ENCODE data around the gene GANC.

GANC gene

GRCh38 chr15:42319206-42319605 is 46.2 kb downstream of the GANC start:
- TF ChIP-seq GATA3 (IDR thresholded peaks at IDR 0.05; ENCODE audit: low read depth, low read length), result no peak
- TF ChIP-seq GATA2 (IDR thresholded peaks at IDR 0.05; ENCODE audit: low read depth, low read length), result no peak

DNA sequence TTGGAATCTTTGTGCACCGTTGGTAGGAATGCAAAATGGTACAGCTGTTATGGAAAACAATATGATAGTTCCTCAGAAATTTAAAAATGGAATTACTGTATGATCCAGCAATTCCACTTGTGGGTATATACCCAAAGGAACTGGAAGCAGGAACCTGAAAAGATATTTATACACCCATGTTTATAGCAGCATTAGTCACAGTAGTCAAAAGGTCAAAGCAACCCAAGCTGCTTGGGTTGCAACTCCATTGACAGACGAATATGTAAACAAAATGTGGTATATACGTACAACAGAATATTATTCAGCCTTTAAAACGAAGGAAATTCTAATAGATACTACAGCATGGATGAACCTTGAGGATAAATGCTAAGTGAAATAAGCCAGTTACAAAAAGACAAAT is 51.3 kb downstream of the GANC start:
- TF ChIP-seq GATA3 (IDR thresholded peaks at IDR 0.05; ENCODE audit: low read depth, low read length), result no peak
- no peak for TF ChIP-seq GATA2 (IDR thresholded peaks at IDR 0.05; ENCODE audit: low read depth, low read length)

GRCh38 chr15:42329161-42329560 is 56.2 kb downstream of the GANC start:
- no peak for TF ChIP-seq GATA2 (IDR thresholded peaks at IDR 0.05; ENCODE audit: low read depth, low read length)
- no peak for TF ChIP-seq GATA3 (IDR thresholded peaks at IDR 0.05; ENCODE audit: low read depth, low read length)

DNA sequence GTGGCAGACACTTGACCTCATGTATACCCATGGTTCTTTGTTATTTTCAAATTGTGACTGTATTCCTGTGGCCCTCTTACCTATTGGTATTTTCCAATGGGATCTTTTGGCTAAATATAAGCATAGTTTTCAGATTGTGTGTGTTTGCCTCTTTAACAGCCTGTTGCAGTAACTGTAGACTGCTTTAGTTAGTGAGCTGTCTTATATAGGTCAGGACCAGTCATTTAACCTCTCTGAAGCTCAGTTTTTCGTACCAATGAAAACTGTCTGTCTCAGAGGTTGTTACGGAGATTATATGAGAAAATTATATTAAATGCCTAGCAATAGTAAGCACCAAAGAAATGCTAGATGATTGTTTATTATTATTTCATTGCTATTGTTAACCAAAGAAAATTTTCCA is 57.0 kb downstream of the GANC start:
- TF ChIP-seq GATA3 (IDR thresholded peaks at IDR 0.05; ENCODE audit: low read depth, low read length), result no peak
- no peak for TF ChIP-seq GATA2 (IDR thresholded peaks at IDR 0.05; ENCODE audit: low read depth, low read length)

GRCh38 chr15:42331235-42331634 is 58.2 kb downstream of the GANC start:
- TF ChIP-seq GATA3 (IDR thresholded peaks at IDR 0.05; ENCODE audit: low read depth, low read length) (no peak), GATA2 (IDR thresholded peaks at IDR 0.05; ENCODE audit: low read depth, low read length) (no peak)

GRCh38 chr15:42332331-42332730 is 59.3 kb downstream of the GANC start:
- TF ChIP-seq GATA3 (IDR thresholded peaks at IDR 0.05; ENCODE audit: low read depth, low read length), result no peak
- TF ChIP-seq GATA2 (IDR thresholded peaks at IDR 0.05; ENCODE audit: low read depth, low read length), result no peak

- TF ChIP-seq GATA2 (IDR thresholded peaks at IDR 0.05; ENCODE audit: low read depth, low read length) (no peak), GATA3 (IDR thresholded peaks at IDR 0.05; ENCODE audit: low read depth, low read length) (no peak)
Observed at GRCh38 chr15:42335074-42335473, 62.1 kb downstream of the GANC start.

GRCh38 chr15:42338500-42338899 is 65.5 kb downstream of the GANC start:
- no peak for TF ChIP-seq GATA2 (IDR thresholded peaks at IDR 0.05; ENCODE audit: low read depth, low read length)
- TF ChIP-seq GATA3 (IDR thresholded peaks at IDR 0.05; ENCODE audit: low read depth, low read length), result no peak

DNA sequence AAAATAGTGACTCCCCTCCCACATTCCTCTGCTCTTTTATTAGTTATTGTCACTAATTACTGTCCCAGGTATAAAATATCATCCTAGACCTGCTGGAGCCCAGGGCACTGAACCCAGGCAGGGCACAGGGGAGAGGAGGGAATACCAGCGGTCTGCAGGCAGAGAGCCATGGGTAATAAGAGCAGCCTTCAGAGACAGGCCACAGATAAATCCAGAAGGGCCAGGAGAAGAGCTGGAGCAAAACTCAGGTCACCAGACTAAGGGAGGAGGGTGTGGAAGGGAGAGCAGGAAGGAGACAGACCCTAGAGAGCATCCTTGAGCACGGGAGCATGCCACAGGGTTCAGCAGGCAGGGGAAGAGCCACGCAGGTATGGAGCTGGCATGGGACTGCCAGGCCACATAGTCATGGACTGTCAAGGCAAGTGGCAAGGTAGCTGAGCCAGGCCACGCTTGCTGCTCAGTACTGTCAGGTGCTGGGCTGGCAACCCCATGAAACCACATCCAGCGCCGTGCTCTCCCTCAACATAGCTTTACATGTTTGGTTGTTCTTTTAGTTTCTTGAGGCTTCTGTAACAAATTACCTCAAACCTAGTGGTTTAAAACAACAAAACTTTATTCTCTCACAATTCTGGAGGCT is 70.7 kb downstream of the GANC start:
- TF ChIP-seq GATA3 (IDR thresholded peaks at IDR 0.05; ENCODE audit: low read depth, low read length) (no peak), GATA2 (IDR thresholded peaks at IDR 0.05; ENCODE audit: low read depth, low read length) (no peak)

GRCh38 chr15:42344763-42345162 is 71.8 kb downstream of the GANC start:
- TF ChIP-seq GATA3 (IDR thresholded peaks at IDR 0.05; ENCODE audit: low read depth, low read length) (no peak), GATA2 (IDR thresholded peaks at IDR 0.05; ENCODE audit: low read depth, low read length) (no peak)

DNA sequence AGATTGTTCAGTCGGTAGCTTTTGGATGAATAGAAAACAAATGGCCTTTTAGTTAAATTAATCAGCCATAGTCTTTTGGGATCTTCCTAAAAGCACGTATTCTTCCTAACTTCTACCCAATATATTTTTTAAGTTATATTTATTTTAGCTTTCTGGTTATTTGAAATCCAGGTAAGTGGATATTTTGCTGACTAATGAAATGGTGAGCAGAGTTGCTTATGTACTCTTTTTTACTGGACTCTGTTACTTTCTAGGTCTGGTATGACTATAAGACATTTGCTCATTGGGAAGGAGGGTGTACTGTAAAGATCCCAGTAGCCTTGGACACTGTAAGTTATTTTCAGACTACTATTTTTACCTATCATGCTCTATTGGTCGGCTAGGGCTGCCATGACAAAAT is 72.5 kb downstream of the GANC start:
- no peak for TF ChIP-seq GATA3 (IDR thresholded peaks at IDR 0.05; ENCODE audit: low read depth, low read length)
- TF ChIP-seq GATA2 (IDR thresholded peaks at IDR 0.05; ENCODE audit: low read depth, low read length), result no peak

DNA sequence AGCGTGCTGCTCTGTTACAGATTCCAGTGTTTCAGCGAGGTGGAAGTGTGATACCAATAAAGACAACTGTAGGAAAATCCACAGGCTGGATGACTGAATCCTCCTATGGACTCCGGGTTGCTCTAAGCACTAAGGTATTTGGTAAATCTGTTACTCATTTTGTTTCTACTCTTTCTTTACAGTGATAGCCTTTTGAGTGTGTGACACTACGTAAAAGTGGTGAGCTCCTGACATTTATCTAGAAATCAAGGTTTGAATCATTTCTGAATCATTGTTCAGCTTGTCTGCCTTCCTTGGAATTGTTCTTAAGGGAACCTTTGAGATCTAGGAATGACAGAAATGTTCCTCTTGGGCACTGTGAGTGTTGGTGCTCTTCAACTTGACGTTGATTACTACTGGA is 75.1 kb downstream of the GANC start:
- TF ChIP-seq GATA2 (IDR thresholded peaks at IDR 0.05; ENCODE audit: low read depth, low read length) (no peak), GATA3 (IDR thresholded peaks at IDR 0.05; ENCODE audit: low read depth, low read length) (no peak)

DNA sequence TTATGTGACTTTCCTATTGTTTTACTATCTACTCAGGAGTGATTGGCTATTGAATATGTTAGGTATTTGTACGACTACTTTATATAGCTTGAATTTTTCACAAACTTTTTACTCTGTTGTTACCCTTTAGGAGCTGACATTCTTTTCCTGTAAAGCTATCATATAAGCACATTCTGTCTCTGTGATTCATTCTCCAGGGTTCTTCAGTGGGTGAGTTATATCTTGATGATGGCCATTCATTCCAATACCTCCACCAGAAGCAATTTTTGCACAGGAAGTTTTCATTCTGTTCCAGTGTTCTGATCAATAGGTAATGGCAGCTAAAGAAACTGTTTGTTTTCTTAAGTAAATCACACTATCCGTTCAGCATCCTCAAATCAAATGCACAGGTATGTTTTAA is 76.2 kb downstream of the GANC start:
- no peak for TF ChIP-seq GATA3 (IDR thresholded peaks at IDR 0.05; ENCODE audit: low read depth, low read length)
- TF ChIP-seq GATA2 (IDR thresholded peaks at IDR 0.05; ENCODE audit: low read depth, low read length), result no peak

DNA sequence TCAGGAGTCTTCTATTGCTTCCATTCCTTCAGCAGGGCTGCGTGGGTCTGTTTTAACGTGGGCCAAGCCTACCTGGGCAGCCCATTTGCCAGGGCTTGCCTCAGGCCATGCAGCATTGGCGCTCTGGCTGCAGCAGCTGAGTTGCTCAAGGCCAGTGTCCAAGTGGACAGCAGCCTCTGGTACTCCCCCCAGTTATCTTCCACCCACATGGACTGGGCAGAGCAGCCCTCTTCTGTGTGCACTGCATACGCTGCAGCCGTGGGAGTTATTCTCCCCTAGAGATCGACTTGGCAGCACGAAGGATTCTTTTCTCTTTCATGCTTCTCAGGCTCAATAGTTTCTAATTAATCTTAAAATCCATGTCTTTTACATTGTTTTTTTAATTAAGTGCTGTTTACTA is 79.4 kb downstream of the GANC start:
- TF ChIP-seq GATA3 (IDR thresholded peaks at IDR 0.05; ENCODE audit: low read depth, low read length), result no peak

DNA sequence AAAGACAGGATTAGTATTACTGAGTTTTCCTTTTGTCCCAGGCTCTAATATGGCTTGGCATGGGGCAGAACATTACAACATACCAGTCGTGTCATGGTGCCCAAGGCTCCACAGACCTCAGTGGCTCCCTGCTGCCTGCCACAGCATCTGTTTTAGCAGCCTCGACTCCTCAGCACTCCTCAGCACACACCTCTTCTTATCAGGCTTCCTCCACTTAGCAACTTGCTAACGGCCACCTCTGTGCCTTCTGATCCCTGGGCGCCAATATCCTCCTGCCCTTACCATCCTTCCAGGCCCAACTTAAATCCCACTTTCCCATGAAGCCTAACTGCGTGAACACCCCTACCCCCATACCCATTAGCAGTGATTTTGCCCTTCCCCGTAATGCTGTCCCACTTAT is 80.1 kb downstream of the GANC start:
- no peak for TF ChIP-seq GATA2 (IDR thresholded peaks at IDR 0.05; ENCODE audit: low read depth, low read length)
- no peak for TF ChIP-seq GATA3 (IDR thresholded peaks at IDR 0.05; ENCODE audit: low read depth, low read length)

- TF ChIP-seq GATA2 (IDR thresholded peaks at IDR 0.05; ENCODE audit: low read depth, low read length) (no peak), GATA3 (IDR thresholded peaks at IDR 0.05; ENCODE audit: low read depth, low read length) (no peak)
Observed at GRCh38 chr15:42354824-42355223, 81.8 kb downstream of the GANC start.
